HEK293 (cell line): ENCODE measurements around the gene FBXO10.

Experiments
- CTCF ChIA-PET: fragments of 350-600 bp; formaldehyde crosslinking; extraction: SDS; loops from one replicate; lab custom pipeline; 2021; ENCODE audit warnings: antibody characterized with exemption; lab: Yijun Ruan, JAX
- POLR2A ChIA-PET: fragments of 300-600 bp; formaldehyde crosslinking; extraction: SDS; loops from one replicate; lab custom pipeline; 2020; ENCODE audit warnings: antibody characterized with exemption, inconsistent platforms; lab: Yijun Ruan, JAX
- H3K27ac ChIP-seq: fragments of 200-500 bp; sonication (Bioruptor generic); 2 replicates; pipeline ENCODE4 v1.5.1; 2014; ENCODE audit warnings: low read depth, low read length, control low read depth, inconsistent platforms; ENCODE audit errors: extremely low read depth
- H3K36me3 ChIP-seq, 2 experiments: fragments of 200-500 bp in 1 of 2; sonication (Bioruptor generic) in 1 of 2; 1 replicate in 1 of 2; 2 replicates in 1 of 2; pipeline ENCODE4 v1.5.1; 2014 to 2017; ENCODE audit warnings: inconsistent platforms in 2 of 2, low read length in 2 of 2; ENCODE audit not compliant: control insufficient read depth in 2 of 2, insufficient read depth in 1 of 2
- H3K4me1 ChIP-seq: fragments of 200-500 bp; sonication (Bioruptor generic); 2 replicates; pipeline ENCODE4 v1.5.1; 2014; ENCODE audit warnings: mild to moderate bottlenecking, low read length, inconsistent platforms; ENCODE audit not compliant: control insufficient read depth, insufficient read depth
- H3K4me3 ChIP-seq: 2 replicates; pipeline ENCODE4 v1.5.1; 2011; ENCODE audit warnings: low read depth, mild to moderate bottlenecking, control low read depth, low read length, moderate library complexity
- H3K9me3 ChIP-seq: fragments of 200-500 bp; sonication (Bioruptor generic); 2 replicates; pipeline ENCODE4 v1.5.1; 2014; ENCODE audit warnings: low read depth, low read length, inconsistent platforms; ENCODE audit not compliant: control insufficient read depth, insufficient read depth
- HOXD13 ChIP-seq: sonication (generic); formaldehyde crosslinking; IDR thresholded peaks from 2 replicates; pipeline ENCODE4 v1.8.0; 2022; ENCODE audit warnings: missing genetic modification reagents, borderline replicate concordance
- OSR2 ChIP-seq: fragments of 450-650 bp; formaldehyde crosslinking; IDR thresholded peaks from 2 replicates; pipeline ENCODE4 v1.5.1; 2016; ENCODE audit warnings: missing biosample characterization, missing genetic modification characterization
- TRIM28 ChIP-seq: IDR thresholded peaks from 2 replicates; pipeline ENCODE4 v1.6.1; 2011; ENCODE audit warnings: low read length, control low read depth, borderline replicate concordance
- ZBTB7A ChIP-seq: fragments of 450-650 bp; formaldehyde crosslinking; IDR thresholded peaks from 2 replicates; pipeline ENCODE4 v1.5.1; 2016; ENCODE audit warnings: low read depth, missing biosample characterization, missing genetic modification characterization
- ZFP37 ChIP-seq: fragments of 450-650 bp; formaldehyde crosslinking; IDR thresholded peaks from 2 replicates; pipeline ENCODE4 v1.5.1; 2016; ENCODE audit warnings: missing biosample characterization, missing genetic modification characterization

FBXO10 gene

DNA sequence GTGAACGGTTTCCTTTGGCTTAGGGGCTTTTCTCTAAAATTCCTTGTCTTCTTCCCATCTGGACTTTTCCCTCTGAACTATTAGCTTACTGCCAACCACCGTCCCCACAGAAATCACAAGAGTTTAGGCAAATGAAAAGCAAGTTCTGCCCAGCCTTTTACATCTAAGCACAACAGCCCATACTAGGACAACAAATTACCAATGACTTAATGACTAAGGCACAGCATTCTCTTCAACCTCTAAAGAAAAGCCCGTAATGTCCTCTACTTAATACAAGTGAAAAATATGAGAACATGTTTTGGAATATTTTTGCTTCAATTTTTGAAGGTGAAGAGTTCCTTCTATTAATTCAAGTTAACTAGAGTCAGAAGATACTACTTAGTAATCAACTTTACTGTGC, 112.2 kb downstream of the FBXO10 start:
- no peaks in the 10 kb centered on the region for H3K4me1 ChIP-seq
- CTCF ChIA-PET = interaction anchor here (0.6 kb wide), 1 partner anchor 46 kb away, joined by 4 read pairs; no protein-coding TSS in a partner anchor
- no peaks in the 10 kb centered on the region for H3K9me3 ChIP-seq
- H3K27ac ChIP-seq = peak overlapping the region; percentile 86
- H3K36me3 ChIP-seq = peaks cover 0 to 3% of the 10 kb centered on the region in 2 experiments; a peak in 2 of 3 replicates
- POLR2A ChIA-PET = interaction anchor here (0.6 to 3.0 kb wide), 3 partner anchors 8 to 22 kb away, joined by 4 to 20 read pairs (median 7); partner anchors contain the start of gene POLR1E
- TF ChIP-seq ZBTB7A (no peak), ZFP37 (tag by site-specific recombination) (no peak), TRIM28 (no peak), OSR2 (no peak), HOXD13 (CRISPR knock-in tag) (no peak)
- peak overlapping the region; percentile 95 for H3K4me3 ChIP-seq
